ENCODE measurements around the gene SEC62. TPM values are rescaled to one million over a fixed set of nuclear protein-coding genes. Genes with fewer than 3 reads are reported as not detected.

SEC62 gene
- total and polyA plus RNA-seq, 9 of the 15 experiments (the other 6 are each of a cell fraction or from before 2014, with no cell fraction given), result 34.5 to 152 (median 51.8) TPM

DNA sequence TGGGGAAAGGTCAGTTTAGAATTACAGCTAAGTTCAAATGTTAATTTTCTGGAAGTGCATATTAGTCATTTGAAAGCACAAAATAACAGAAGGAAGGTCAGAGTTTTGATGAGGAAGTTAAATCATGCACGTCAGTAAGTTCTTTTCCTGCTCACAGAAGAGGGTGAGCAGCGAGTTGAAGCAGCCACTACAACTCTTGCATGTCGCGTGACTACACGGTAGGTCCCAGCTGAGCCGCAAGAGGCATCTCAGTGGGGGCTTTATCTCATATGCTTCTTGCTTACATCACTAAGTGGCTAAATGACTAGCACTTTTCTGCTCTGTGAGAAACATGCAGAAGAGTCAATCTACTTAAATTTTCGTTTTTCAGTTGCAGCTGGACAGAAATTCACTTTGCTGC lies 21.3 kb upstream of the SEC62 start (continued):
- TF ChIP-seq, protein P1, sequence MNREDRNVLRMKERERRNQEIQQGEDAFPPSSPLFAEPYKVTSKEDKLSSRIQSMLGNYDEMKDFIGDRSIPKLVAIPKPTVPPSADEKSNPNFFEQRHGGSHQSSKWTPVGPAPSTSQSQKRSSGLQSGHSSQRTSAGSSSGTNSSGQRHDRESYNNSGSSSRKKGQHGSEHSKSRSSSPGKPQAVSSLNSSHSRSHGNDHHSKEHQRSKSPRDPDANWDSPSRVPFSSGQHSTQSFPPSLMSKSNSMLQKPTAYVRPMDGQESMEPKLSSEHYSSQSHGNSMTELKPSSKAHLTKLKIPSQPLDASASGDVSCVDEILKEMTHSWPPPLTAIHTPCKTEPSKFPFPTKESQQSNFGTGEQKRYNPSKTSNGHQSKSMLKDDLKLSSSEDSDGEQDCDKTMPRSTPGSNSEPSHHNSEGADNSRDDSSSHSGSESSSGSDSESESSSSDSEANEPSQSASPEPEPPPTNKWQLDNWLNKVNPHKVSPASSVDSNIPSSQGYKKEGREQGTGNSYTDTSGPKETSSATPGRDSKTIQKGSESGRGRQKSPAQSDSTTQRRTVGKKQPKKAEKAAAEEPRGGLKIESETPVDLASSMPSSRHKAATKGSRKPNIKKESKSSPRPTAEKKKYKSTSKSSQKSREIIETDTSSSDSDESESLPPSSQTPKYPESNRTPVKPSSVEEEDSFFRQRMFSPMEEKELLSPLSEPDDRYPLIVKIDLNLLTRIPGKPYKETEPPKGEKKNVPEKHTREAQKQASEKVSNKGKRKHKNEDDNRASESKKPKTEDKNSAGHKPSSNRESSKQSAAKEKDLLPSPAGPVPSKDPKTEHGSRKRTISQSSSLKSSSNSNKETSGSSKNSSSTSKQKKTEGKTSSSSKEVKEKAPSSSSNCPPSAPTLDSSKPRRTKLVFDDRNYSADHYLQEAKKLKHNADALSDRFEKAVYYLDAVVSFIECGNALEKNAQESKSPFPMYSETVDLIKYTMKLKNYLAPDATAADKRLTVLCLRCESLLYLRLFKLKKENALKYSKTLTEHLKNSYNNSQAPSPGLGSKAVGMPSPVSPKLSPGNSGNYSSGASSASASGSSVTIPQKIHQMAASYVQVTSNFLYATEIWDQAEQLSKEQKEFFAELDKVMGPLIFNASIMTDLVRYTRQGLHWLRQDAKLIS (CRISPR knock-in tag; IDR thresholded peaks at IDR 0.05), result no peak
- TF ChIP-seq, protein P2, sequence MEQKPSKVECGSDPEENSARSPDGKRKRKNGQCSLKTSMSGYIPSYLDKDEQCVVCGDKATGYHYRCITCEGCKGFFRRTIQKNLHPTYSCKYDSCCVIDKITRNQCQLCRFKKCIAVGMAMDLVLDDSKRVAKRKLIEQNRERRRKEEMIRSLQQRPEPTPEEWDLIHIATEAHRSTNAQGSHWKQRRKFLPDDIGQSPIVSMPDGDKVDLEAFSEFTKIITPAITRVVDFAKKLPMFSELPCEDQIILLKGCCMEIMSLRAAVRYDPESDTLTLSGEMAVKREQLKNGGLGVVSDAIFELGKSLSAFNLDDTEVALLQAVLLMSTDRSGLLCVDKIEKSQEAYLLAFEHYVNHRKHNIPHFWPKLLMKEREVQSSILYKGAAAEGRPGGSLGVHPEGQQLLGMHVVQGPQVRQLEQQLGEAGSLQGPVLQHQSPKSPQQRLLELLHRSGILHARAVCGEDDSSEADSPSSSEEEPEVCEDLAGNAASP (IDR thresholded peaks at IDR 0.05), result no peak
- TF ChIP-seq NFE2 (IDR thresholded peaks at IDR 0.05; ENCODE audit: low read depth) (peak; percentile 95), RBM14 (IDR thresholded peaks at IDR 0.05; ENCODE audit: borderline replicate concordance, insufficient read depth, low read depth, low read length) (no peak), RBM34 (IDR thresholded peaks at IDR 0.05; ENCODE audit: borderline replicate concordance, insufficient read depth, low read length) (no peak), RFX7 (CRISPR knock-in tag; IDR thresholded peaks at IDR 0.05) (no peak), ZFP36 (IDR thresholded peaks at IDR 0.05; ENCODE audit: low read depth, low read length, partially characterized antibody) (no peak), KLF1 (tag; IDR thresholded peaks at IDR 0.05) (no peak), ZNF316 (IDR thresholded peaks at IDR 0.05) (peak; percentile 78), SUPT5H (IDR thresholded peaks at IDR 0.05) (no peak), HNRNPLL (IDR thresholded peaks at IDR 0.05; ENCODE audit: low read depth, low read length, poor library complexity, severe bottlenecking) (no peak), SIRT6 (IDR thresholded peaks at IDR 0.05; ENCODE audit: low read depth, low read length) (no peak), OTX1 (CRISPR knock-in tag; IDR thresholded peaks at IDR 0.05) (no peak), DMBX1 (CRISPR knock-in tag; IDR thresholded peaks at IDR 0.05; ENCODE audit: borderline replicate concordance) (no peak), ZNF175 (CRISPR knock-in tag; IDR thresholded peaks at IDR 0.05; ENCODE audit: low read depth) (no peak)
- TF ChIP-seq, protein P3, sequence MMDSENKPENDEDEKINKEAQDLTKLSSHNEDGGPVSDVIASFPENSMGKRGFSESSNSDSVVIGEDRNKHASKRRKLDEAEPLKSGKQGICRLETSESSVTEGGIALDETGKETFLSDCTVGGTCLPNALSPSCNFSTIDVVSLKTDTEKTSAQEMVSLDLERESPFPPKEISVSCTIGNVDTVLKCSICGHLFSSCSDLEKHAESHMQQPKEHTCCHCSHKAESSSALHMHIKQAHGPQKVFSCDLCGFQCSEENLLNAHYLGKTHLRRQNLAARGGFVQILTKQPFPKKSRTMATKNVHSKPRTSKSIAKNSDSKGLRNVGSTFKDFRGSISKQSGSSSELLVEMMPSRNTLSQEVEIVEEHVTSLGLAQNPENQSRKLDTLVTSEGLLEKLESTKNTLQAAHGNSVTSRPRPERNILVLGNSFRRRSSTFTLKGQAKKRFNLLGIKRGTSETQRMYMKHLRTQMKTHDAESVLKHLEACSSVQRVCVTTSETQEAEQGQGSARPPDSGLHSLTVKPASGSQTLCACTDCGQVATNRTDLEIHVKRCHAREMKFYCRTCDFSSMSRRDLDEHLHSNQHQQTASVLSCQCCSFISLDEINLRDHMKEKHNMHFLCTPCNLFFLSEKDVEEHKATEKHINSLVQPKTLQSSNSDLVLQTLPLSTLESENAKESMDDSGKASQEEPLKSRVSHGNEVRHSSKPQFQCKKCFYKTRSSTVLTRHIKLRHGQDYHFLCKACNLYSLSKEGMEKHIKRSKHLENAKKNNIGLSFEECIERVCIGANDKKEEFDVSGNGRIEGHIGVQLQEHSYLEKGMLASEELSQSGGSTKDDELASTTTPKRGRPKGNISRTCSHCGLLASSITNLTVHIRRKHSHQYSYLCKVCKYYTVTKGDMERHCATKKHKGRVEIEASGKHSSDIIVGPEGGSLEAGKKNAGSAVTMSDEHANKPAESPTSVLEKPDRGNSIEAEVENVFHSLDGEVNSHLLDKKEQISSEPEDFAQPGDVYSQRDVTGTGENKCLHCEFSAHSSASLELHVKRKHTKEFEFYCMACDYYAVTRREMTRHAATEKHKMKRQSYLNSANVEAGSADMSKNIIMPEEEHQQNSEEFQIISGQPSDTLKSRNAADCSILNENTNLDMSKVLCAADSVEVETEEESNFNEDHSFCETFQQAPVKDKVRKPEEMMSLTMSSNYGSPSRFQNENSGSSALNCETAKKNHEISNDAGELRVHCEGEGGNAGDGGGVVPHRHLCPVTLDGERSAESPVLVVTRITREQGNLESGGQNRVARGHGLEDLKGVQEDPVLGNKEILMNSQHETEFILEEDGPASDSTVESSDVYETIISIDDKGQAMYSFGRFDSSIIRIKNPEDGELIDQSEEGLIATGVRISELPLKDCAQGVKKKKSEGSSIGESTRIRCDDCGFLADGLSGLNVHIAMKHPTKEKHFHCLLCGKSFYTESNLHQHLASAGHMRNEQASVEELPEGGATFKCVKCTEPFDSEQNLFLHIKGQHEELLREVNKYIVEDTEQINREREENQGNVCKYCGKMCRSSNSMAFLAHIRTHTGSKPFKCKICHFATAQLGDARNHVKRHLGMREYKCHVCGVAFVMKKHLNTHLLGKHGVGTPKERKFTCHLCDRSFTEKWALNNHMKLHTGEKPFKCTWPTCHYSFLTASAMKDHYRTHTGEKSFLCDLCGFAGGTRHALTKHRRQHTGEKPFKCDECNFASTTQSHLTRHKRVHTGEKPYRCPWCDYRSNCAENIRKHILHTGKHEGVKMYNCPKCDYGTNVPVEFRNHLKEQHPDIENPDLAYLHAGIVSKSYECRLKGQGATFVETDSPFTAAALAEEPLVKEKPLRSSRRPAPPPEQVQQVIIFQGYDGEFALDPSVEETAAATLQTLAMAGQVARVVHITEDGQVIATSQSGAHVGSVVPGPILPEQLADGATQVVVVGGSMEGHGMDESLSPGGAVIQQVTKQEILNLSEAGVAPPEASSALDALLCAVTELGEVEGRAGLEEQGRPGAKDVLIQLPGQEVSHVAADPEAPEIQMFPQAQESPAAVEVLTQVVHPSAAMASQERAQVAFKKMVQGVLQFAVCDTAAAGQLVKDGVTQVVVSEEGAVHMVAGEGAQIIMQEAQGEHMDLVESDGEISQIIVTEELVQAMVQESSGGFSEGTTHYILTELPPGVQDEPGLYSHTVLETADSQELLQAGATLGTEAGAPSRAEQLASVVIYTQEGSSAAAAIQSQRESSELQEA (IDR thresholded peaks at IDR 0.05; ENCODE audit: low read depth), result no peak
